HepG2 (cell line): ENCODE results near the gene ZNF625. TPM values are rescaled to one million over a fixed set of nuclear protein-coding genes. Genes with fewer than 3 reads are reported as not detected.

ENCODE experiments used
- CBX1 ChIP-seq: IDR thresholded peaks from one replicate; pipeline ENCODE4 v1.6.1; 2016; ENCODE audit warnings: antibody characterized with exemption, low read depth
- CEBPG ChIP-seq: IDR thresholded peaks from 2 replicates; pipeline ENCODE4 v1.6.1; 2016
- CREM ChIP-seq, 2 experiments: sonication (generic) in 1 of 2; formaldehyde crosslinking in 1 of 2; IDR thresholded peaks; 2 replicates each; pipeline versions ENCODE4 v1.4.0 to v1.6.1; 2016 to 2020; ENCODE audit warnings: antibody characterized with exemption in 1 of 2, mild to moderate bottlenecking in 1 of 2, missing genetic modification reagents in 1 of 2
- KDM5B ChIP-seq: sonication (generic); formaldehyde crosslinking; IDR thresholded peaks from 2 replicates; pipeline ENCODE4 v1.4.0; 2020; ENCODE audit warnings: missing genetic modification reagents, mild to moderate bottlenecking, borderline replicate concordance
- NONO ChIP-seq, 2 experiments: fragments of 450-650 bp in 1 of 2; sonication (generic) in 1 of 2; formaldehyde crosslinking in 1 of 2; IDR thresholded peaks in 1 of 2; conservative IDR thresholded peaks in 1 of 2; 2 replicates each; pipeline versions ENCODE4 v1.6.1 to v1.8.0; 2017 to 2022; ENCODE audit warnings: mild to moderate bottlenecking in 1 of 2, missing genetic modification reagents in 1 of 2, moderate library complexity in 1 of 2
- SAFB2 ChIP-seq: sonication (generic); formaldehyde crosslinking; IDR thresholded peaks from 2 replicates; pipeline ENCODE4 v1.5.1; 2020; ENCODE audit warnings: missing genetic modification reagents, low read depth, mild to moderate bottlenecking, borderline replicate concordance
- ZMYM4 ChIP-seq: sonication (generic); formaldehyde crosslinking; IDR thresholded peaks from 2 replicates; pipeline ENCODE4 v1.8.1; 2023; ENCODE audit warnings: mild to moderate bottlenecking, missing genetic modification reagents
- ZNF383 ChIP-seq: sonication (generic); formaldehyde crosslinking; IDR thresholded peaks from 2 replicates; pipeline ENCODE4 v1.4.0; 2020; ENCODE audit warnings: missing genetic modification reagents, mild to moderate bottlenecking, borderline replicate concordance
- ZNF431 ChIP-seq: sonication (generic); formaldehyde crosslinking; IDR thresholded peaks from 2 replicates; pipeline ENCODE4 v1.9.0; 2022; ENCODE audit warnings: missing genetic modification reagents, low read depth, mild to moderate bottlenecking, borderline replicate concordance
- ZNF562 ChIP-seq: sonication (generic); formaldehyde crosslinking; IDR thresholded peaks from 2 replicates; pipeline ENCODE4 v1.8.0; 2022; ENCODE audit warnings: missing genetic modification reagents, borderline replicate concordance
- polyA plus RNA-seq, 8 experiments: library from polyadenylated mRNA; depleted of rRNA in 3 of 8; stranded (reverse) in 7 of 8; unstranded in 1 of 8; fragments of >200 nt; fragmentation: Illumina TruSeq in 4 of 8; extraction: Trizol in 4 of 8; gene quantifications; 2 replicates each; pipeline versions ENCODE4 v1.2.1 to v1.2.3, GENCODE V29; 2011 to 2016; ENCODE audit warnings: low read depth in 4 of 8, missing spikeins in 1 of 8, mixed read lengths in 1 of 8; ENCODE audit not compliant: insufficient read depth in 1 of 8
- total RNA-seq, 5 experiments: library from RNA; depleted of rRNA; stranded (reverse); fragments of >200 nt; fragmentation: Illumina TruSeq; extraction: Trizol; gene quantifications; 2 replicates each; pipeline ENCODE4 v1.2.3, GENCODE V29; 2016; ENCODE audit warnings: low read depth in 1 of 5
- TF ChIP-seq, protein P1 (sequence below): IDR thresholded peaks from 2 replicates; pipeline ENCODE4 v1.6.1; 2016; ENCODE audit warnings: missing biosample characterization, missing genetic modification reagents, low read depth
- TF ChIP-seq, protein P2 (sequence below): IDR thresholded peaks from 2 replicates; pipeline ENCODE4 v1.6.1; 2012; ENCODE audit warnings: low read depth, low read length, improper control_type of control experiment
- TF ChIP-seq, protein P3 (sequence below): sonication (generic); formaldehyde crosslinking; IDR thresholded peaks from 2 replicates; pipeline ENCODE4 v1.4.0; 2020; ENCODE audit warnings: mild to moderate bottlenecking, missing genetic modification reagents
- TF ChIP-seq, protein P4 (sequence below): fragments of 450-650 bp; IDR thresholded peaks from 2 replicates; pipeline ENCODE4 v1.6.1; 2016
- TF ChIP-seq, protein P5 (sequence below): sonication (generic); formaldehyde crosslinking; IDR thresholded peaks from 2 replicates; pipeline ENCODE4 v1.9.0; 2021; ENCODE audit warnings: missing genetic modification reagents, mild to moderate bottlenecking, borderline replicate concordance
- TF ChIP-seq, protein P6 (sequence below): sonication (generic); formaldehyde crosslinking; IDR thresholded peaks from 2 replicates; pipeline ENCODE4 v1.4.0; 2020; ENCODE audit warnings: missing genetic modification reagents, borderline replicate concordance

Gene ZNF625
- total and polyA plus RNA-seq, 2 of the 13 experiments (the other 11 are each of a cell fraction or from before 2014, with no cell fraction given), result 1.7 to 12.2 TPM

DNA sequence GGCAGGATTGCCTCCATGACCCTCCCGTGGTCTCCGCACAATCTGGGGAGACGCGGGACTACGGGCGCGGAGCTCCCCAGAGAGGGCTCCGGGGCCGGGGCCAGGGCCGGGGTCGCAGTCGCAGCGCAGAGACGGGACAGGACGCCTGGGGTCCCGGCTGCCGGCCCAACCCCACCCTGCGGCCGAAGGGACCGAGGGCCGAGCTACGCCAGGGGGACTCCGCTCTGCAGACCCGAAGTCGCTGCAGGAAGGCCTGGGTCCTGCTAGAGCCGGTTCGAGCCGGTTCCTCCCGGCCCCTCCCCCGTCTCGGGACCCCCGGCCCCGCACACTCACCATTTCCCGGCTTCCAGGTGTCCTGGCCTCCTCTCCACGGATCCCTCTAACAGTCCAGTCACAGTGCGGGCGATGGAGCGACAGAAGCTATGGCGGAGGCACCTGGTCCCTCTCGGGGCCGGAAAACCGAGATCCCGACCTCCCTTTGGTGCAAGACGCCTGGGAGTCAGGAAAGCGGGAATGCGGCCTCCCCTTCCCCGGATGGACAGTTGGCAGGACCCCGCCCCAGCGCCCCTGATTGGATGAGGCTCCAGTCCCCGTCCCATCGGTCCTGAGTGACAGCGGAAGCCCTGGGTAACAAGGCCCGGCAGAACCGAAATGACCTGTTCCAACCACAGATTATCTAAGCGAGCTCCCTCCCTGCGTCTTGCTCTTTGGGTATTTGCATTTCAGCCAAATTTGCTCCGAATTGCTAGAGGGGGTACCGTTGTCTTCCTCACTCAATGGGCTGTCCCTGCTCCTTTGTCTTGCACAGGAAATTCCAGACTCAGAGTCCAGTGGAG lies at the start of gene ZNF625 (continued):
- TF ChIP-seq, protein P1, sequence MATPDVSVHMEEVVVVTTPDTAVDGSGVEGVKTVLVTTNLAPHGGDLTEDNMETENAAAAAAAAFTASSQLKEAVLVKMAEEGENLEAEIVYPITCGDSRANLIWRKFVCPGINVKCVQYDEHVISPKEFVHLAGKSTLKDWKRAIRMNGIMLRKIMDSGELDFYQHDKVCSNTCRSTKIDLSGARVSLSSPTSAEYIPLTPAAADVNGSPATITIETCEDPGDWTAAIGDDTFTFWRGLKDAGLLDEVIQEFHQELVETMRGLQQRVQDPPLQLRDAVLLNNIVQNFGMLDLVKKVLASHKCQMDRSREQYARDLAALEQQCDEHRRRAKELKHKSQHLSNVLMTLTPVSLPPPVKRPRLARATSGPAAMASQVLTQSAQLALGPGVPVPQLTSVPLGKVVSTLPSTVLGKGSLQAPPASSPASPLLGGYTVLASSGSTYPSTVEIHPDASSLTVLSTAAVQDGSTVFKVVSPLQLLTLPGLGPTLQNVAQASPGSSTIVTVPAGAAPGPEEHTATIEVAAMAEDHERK (CRISPR knock-in tag), result no peak
- TF ChIP-seq ZNF383 (CRISPR knock-in tag) (no peak), NONO (IDR thresholded peaks at IDR 0.05) (no peak), NONO (CRISPR knock-in tag; conservative IDR thresholded peaks at IDR 0.05) (peak; percentile 73), CBX1 (no peak), CREM (IDR thresholded peaks at IDR 0.05) (peak; percentile 38; the same call in 1 of the 2 replicates), CREM (CRISPR knock-in tag; IDR thresholded peaks at IDR 0.05) (no peak), ZNF431 (CRISPR knock-in tag) (0 out of 2 replicates have a peak, but pooled peaks have one; percentile 61), KDM5B (CRISPR knock-in tag) (peak; percentile 65; the same call in 1 of the 2 replicates), SAFB2 (CRISPR knock-in tag) (no peak), ZMYM4 (CRISPR knock-in tag) (peak; percentile 73; the same call in 1 of the 2 replicates), ZNF562 (CRISPR knock-in tag) (no peak), CEBPG (CRISPR knock-in tag) (no peak)
- TF ChIP-seq, protein P2, sequence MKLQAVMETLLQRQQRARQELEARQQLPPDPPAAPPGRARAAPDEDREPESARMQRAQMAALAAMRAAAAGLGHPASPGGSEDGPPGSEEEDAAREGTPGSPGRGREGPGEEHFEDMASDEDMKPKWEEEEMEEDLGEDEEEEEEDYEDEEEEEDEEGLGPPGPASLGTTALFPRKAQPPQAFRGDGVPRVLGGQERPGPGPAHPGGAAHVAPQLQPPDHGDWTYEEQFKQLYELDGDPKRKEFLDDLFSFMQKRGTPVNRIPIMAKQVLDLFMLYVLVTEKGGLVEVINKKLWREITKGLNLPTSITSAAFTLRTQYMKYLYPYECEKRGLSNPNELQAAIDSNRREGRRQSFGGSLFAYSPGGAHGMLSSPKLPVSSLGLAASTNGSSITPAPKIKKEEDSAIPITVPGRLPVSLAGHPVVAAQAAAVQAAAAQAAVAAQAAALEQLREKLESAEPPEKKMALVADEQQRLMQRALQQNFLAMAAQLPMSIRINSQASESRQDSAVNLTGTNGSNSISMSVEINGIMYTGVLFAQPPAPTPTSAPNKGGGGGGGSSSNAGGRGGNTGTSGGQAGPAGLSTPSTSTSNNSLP, result no peak
- TF ChIP-seq, protein P3, sequence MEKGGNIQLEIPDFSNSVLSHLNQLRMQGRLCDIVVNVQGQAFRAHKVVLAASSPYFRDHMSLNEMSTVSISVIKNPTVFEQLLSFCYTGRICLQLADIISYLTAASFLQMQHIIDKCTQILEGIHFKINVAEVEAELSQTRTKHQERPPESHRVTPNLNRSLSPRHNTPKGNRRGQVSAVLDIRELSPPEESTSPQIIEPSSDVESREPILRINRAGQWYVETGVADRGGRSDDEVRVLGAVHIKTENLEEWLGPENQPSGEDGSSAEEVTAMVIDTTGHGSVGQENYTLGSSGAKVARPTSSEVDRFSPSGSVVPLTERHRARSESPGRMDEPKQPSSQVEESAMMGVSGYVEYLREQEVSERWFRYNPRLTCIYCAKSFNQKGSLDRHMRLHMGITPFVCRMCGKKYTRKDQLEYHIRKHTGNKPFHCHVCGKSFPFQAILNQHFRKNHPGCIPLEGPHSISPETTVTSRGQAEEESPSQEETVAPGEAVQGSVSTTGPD (CRISPR knock-in tag), result 0 out of 2 replicates have a peak, but pooled peaks have one; percentile 19
- TF ChIP-seq, protein P4, sequence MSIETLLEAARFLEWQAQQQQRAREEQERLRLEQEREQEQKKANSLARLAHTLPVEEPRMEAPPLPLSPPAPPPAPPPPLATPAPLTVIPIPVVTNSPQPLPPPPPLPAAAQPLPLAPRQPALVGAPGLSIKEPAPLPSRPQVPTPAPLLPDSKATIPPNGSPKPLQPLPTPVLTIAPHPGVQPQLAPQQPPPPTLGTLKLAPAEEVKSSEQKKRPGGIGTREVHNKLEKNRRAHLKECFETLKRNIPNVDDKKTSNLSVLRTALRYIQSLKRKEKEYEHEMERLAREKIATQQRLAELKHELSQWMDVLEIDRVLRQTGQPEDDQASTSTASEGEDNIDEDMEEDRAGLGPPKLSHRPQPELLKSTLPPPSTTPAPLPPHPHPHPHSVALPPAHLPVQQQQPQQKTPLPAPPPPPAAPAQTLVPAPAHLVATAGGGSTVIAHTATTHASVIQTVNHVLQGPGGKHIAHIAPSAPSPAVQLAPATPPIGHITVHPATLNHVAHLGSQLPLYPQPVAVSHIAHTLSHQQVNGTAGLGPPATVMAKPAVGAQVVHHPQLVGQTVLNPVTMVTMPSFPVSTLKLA, result no peak
- TF ChIP-seq, protein P5, sequence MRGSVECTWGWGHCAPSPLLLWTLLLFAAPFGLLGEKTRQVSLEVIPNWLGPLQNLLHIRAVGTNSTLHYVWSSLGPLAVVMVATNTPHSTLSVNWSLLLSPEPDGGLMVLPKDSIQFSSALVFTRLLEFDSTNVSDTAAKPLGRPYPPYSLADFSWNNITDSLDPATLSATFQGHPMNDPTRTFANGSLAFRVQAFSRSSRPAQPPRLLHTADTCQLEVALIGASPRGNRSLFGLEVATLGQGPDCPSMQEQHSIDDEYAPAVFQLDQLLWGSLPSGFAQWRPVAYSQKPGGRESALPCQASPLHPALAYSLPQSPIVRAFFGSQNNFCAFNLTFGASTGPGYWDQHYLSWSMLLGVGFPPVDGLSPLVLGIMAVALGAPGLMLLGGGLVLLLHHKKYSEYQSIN (CRISPR knock-in tag), result no peak
- TF ChIP-seq, protein P6, sequence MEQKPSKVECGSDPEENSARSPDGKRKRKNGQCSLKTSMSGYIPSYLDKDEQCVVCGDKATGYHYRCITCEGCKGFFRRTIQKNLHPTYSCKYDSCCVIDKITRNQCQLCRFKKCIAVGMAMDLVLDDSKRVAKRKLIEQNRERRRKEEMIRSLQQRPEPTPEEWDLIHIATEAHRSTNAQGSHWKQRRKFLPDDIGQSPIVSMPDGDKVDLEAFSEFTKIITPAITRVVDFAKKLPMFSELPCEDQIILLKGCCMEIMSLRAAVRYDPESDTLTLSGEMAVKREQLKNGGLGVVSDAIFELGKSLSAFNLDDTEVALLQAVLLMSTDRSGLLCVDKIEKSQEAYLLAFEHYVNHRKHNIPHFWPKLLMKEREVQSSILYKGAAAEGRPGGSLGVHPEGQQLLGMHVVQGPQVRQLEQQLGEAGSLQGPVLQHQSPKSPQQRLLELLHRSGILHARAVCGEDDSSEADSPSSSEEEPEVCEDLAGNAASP (CRISPR knock-in tag), result no peak
